ENCODE data around the gene IGFLR1.

DNA sequence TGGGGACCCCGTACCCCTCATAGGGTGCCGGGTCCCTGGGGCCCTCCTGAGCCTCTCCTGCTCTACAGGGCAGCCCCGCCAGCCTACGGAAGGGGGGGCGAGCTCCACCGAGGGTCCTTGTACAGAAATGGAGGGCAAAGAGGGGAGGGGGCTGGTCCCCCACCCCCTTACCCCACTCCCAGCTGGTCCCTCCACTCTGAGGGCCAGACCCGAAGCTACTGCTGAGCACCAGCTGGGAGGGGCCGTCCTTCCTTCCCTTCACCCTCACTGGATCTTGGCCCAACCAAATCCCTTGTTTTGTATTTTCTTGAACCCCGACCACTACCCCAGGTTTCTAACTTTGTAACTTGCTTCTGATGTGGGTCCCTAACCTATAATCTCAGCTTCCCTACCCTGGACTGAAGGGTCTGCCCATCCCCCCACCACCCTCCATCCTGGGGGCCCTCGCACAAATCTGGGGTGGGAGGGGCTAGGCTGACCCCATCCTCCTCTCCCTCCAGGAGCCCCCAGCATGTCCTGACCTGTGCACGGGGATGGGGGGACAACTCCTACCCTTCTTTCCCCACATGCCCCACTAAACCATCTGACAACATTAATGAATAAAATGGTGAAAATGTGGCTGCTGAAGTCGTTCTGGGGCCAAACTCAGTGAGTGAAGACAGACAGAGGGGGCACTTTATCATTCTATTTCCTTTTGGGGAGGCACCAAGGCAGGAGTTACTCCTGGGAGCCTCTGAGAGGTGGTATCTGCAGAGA is 46.1 kb upstream of the IGFLR1 start:
- TF ChIP-seq EZH2 (IDR thresholded peaks at IDR 0.05; ENCODE audit: borderline replicate concordance, low read depth, low read length, severe bottlenecking) (no peak), CTCF (IDR thresholded peaks at IDR 0.05; ENCODE audit: extremely low read depth in 1 of 2, insufficient read depth in 1 of 2, low read depth in 1 of 2, low read length in 2 of 2) (no peak), POLR2A (IDR thresholded peaks at IDR 0.05; ENCODE audit: low read depth, low read length) (no peak)
